Esophagus squamous epithelium (tissue), 4 donors: ENCODE results near the gene CNTNAP5.

Source experiments
- POLR2A ChIP-seq, 4 donors: fragments of 450-650 bp; IDR thresholded peaks; one replicate each; pipeline ENCODE4 v1.6.1; 2017; ENCODE audit warnings: antibody characterized with exemption in 4 of 4, mild to moderate bottlenecking in 4 of 4, moderate library complexity in 3 of 4
- TF ChIP-seq, protein P1 (sequence below), 6 experiments: fragments of 450-650 bp in 4 of 6; fragments of 200-600 bp in 2 of 6; sonication (generic) in 2 of 6; IDR thresholded peaks; one replicate each; pipeline ENCODE4 v1.5.1; 2016 to 2019; ENCODE audit warnings: antibody characterized with exemption in 6 of 6, mild to moderate bottlenecking in 4 of 6, moderate library complexity in 4 of 6

DNA sequence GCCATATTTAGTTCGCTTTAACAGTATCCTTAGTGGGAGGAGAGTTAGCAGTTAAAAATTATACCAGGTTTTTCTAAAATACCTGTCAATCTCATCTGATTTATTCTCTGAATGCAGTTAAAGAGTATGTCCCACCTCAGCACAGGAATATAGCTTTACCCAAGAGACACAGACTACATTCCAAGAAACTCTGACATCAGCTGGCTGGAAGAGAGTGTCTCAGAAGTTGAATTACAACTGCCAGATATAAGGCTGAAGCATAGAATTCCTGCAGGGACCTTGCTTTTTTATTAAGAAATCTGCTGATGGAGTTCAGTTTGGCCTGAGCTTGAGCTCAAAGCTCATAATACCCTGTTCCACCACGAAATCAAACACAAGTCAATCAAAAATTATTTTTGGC, 25.4 kb upstream of the CNTNAP5 start:
- TF ChIP-seq, protein P1, sequence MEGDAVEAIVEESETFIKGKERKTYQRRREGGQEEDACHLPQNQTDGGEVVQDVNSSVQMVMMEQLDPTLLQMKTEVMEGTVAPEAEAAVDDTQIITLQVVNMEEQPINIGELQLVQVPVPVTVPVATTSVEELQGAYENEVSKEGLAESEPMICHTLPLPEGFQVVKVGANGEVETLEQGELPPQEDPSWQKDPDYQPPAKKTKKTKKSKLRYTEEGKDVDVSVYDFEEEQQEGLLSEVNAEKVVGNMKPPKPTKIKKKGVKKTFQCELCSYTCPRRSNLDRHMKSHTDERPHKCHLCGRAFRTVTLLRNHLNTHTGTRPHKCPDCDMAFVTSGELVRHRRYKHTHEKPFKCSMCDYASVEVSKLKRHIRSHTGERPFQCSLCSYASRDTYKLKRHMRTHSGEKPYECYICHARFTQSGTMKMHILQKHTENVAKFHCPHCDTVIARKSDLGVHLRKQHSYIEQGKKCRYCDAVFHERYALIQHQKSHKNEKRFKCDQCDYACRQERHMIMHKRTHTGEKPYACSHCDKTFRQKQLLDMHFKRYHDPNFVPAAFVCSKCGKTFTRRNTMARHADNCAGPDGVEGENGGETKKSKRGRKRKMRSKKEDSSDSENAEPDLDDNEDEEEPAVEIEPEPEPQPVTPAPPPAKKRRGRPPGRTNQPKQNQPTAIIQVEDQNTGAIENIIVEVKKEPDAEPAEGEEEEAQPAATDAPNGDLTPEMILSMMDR (IDR thresholded peaks at IDR 0.05) = no peak
- no peak for TF ChIP-seq POLR2A (IDR thresholded peaks at IDR 0.05)
